Stimulated activated CD4-positive, alpha-beta T cell treated with anti-CD3 and anti-CD28 coated beads, Interleukin-4, amount 100 ng/mL, for 24 hours (primary cell): Measurements from ENCODE around the gene GTF3A.

ENCODE experiments used
- DNase-seq: peaks from one replicate; pipeline ENCODE4 v3.0.0-alpha.2; 2020

The GTF3A gene

DNA sequence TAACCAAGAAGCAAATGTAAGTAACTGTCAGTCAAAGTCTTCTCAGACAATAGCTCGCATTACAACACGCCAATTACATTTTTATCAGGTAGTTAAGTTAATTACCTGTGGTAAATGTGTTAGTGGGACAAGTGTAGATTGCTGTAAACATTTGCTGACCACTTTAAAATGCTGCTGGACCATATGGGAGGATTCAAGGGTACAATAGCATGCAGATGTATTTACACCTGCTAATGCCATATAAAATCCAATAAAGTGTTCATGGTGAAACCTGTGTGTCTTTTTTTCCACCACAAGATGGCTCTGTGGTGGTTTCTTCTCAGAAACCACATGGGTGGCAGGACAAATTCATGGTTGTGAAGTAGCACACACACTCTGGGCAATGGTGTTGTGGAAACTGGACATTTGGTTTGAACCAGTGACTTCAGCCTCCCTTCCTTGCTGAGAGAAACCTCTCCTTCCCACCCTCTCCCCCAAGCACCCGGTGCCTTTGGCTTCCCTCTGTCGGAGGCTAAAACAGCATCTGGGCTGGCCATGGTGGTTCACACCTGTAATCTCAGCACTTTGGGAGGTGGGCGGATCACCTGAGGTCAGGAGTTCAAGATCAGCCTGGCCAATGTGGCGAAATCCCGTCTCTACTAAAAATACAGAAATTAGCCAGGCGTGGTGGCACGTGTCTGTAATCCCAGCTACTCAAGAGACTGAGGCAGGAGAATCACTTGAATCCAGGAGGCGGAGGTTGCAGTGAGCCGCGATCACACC is 18.1 kb upstream of the GTF3A start:
- peak; percentile 37 for DNase-seq

DNA sequence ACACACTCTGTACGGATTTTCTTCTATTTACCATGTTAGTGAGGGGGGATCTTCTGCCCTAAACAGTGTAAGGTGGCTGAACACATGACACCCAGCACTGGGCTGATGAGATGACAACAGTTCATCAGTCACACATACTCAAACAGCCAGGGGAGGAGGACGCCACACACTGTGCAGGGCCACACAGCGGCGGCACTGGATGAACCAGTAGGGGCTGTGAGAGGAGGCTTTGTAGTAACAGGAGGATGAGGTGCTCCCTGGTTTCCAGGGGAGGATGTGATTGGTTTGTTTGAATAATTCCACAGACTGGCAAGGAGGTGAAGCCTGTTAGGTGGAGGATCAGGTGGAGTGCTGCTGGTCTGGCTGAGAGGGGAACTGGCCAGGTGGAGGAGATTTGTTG is 16.3 kb upstream of the GTF3A start:
- no peak for DNase-seq

DNA sequence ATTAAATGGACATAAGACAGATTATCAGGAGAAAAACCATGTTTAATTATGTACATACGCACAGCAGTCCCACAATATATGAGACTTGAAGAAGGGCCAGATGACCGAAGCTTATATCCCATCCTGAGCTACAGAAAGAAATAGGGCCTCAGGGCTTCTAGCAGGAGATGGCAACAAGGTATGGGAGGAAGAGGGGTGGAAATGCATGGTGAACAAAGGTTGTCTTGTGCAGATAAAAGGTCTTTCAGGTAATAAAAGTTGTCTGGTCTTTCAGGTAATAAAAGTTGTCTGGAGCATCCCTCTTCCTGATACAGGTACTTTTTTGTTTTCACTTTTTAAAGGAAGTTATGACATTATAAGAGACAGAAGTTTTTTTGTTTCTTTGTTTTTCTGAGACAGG is 15.4 kb upstream of the GTF3A start:
- DNase-seq, result no peak

DNA sequence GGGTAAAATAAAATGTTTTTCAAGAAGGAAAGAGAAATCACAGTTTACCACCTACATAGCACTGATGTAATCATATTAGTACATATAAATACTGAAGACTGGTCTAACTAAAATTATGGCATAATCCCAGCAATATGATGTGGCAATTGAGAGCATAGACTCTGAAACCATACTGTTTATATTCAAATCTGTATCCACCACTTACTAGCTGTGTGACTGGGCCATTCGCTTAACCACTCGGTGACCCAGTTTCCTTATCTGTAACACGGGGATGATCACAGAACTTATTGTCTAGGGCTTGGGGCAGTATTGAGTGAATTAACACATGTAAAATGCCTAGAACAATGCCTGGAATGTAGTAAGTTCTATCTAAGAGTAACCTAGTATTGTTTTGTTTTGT is 13.1 kb upstream of the GTF3A start:
- no peak for DNase-seq

DNA sequence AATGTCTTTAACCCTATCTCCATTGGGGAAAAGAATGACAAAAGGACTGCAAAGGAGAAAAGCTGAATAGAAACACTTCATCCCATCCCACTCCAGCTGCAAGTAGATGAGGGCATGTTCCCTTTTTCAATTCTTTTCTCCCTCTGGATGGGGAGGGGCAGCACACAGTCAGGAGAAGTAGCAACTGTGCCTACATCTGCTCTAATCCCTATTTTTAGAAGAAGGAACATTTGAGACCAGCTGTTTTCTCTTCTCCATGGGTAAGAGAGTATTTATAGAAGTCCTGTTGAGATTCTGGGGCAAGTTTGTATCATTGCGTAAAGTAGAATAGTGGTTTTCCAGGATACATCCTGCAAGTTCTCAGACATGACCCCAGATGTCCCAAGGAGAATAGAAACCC is 9.3 kb upstream of the GTF3A start:
- no peak for DNase-seq

DNA sequence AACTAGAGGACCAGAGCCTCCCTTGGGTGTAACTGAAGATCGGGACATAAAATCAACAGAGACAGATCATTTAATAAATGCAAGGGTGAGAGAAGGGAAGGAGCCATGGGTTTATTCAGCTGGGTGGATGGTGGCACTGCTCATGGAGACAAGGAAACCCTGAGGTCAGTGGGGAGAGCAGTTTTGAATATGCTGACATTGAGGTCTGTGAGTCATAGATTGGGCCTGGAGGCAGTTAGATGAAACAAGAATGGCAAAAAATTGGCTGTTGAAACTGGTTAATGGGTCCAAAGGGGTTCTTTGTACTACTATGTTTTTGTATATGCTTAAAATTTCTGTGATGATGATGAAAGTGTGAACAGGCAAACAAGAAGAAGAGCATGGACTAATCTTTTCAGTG is 5.1 kb upstream of the GTF3A start:
- no peak for DNase-seq

DNA sequence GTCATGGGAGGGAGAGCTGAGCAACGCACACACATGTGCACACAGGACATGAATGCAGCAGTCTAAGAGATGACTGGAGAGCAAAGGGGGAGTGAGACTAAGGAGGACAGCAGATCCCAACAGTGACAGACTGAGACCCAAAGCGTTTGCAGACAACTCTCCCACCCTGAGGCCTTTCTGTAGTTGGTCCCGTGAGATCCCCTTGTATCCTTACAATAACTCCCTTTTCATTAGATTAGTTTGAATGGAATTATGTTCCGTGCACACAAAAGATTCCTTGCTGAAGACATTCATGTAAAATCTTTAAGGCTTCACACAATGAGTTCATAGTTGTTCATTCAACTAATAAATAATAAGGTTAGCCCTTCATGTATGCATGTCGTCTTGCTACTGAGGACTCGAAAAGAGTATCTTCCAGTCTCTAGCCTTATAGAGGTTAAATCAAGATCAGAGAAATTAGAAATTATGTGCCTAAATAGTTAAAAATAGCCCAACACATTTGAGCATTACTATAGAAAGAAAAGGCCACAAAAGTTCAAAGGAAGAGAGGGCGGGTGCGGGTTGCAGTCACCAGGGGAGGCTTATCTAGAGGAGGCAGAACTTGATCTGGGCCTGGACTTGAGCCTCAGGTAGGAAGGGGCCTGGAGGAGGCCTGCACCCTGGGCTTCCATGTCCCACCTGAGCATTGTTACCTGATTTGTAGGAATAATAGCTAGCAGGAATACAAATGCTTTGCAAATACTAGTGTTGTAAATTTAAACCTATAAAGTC is 3.1 kb upstream of the GTF3A start:
- DNase-seq, result no peak

DNA sequence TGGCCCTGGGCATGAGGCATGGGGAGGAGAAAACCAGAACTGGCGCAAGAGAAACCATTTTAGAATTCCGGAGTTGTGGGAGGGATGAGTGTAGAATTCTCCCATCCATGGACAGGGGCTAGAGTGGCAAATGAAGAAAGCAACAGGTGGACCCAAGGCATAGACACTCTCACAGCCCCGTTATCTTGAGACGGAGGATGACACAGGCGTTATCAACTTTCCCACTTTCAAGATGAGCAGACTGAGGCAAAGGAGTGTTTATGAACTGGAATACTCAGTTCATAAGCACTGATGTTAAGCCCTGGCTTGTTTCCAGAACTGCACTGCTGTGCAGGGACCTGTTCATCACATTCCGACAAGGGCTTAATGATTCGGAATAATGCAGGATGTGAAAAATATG is 1.1 kb upstream of the GTF3A start:
- DNase-seq, result no peak

DNA sequence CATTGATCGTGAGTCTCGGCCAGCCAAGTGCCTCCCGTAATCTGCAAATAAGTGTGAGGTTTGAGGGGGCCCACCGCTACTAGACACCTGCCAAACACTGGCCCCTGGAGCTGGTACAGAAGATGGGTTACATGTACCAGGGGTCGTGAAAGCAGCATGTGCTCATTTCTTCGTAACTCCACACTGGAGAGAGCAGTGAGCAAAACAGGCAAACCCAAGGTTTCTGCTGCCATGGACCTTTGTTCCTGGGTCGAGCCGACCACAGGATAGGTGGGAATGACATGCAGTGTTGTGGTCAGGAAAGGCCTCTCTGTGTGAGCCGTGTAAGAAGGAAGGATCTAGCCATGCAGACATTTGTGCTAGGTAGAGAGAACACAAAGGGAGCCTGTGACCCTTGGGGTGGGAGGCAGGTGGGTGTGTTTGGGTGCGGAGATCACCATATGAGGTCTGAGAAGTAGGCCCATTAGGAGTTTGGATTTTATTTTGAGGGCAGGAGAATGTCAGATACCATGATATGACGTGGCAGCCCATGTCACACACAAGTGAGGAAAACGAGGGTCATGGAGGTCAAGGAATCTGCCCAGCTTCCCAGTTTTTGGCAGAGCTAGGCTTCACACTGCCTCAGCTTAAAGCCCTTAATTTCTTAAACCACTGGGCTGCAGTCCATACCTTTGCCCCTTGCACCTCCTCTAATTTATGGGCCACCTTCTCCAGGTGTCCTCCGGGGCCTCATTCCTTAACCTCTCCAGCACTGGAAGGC is 919 bp downstream of the GTF3A start:
- peak; percentile 22 for DNase-seq

DNA sequence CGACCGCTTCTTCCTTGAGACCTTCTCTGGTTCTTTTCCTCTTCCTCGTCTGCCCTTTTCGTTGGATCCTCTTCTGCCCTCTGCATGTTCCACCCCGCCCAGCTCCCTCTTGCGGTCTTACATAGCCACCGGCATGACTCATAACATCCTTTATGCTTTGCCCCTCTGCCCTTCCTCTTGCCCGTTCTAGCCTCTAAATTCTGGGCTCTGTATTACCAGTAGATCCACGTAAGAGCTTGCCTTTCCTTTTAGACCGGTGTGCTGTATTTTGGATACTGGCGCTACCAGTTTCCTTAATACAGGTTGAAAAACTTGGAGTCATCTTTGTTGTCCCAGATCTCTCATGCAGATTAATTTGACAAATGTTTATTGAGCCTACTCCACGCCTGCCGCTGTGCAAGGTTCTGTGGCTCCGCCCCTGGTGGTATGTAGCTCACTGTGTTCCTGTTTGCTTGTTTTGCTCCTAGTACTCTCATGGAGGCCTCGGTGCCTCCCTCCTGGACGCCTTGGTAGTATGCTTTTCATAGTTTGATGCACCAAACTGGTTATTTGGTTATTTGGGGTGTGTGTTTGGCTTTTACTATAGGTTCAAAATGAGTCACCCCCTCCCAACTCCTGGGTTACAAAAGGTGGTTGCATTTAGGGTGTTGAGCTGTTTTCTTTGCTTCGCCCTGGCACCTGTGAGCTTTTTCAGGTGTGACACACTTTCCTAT is 1.7 kb downstream of the GTF3A start:
- peak; percentile 79 for DNase-seq

DNA sequence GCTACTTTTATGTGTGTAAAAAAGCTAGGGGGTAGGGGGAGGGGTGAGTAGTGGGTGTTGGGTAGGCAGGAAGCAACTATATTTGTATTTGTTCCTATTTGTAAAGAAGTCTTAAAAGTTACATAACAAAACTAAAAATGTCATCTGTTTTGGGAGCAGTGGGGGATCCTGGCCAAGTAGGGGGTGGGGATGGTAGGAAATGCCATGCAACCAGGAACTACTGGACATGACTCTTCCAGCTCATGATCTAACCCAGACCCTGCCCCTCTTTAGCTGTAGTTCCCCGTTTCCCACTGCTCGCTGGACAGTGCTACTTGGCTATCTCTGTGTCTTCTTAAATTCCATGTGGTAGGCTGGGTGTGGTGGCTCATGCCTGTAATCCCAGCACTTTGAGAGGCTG is 3.2 kb downstream of the GTF3A start:
- no peak for DNase-seq

DNA sequence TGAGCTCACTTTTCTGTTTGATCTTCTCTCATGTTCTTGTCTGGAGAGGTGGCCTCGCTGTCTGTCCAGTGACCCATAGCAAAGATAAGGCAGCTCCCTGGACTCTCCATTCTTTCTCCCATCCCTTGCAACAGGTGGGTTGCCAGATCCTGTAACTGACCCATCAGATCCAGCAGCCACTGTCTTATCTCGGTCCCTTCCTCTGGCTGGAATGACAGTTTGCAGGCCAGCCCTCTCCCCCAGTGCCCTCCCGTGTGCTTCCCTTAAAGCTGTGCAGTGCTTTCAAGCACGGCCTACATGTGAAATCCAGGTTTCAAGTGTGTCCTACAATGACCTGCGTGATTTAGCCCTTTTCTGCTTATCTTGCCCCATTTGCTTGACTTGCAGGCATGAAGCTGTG is 3.7 kb downstream of the GTF3A start:
- DNase-seq, result no peak

DNA sequence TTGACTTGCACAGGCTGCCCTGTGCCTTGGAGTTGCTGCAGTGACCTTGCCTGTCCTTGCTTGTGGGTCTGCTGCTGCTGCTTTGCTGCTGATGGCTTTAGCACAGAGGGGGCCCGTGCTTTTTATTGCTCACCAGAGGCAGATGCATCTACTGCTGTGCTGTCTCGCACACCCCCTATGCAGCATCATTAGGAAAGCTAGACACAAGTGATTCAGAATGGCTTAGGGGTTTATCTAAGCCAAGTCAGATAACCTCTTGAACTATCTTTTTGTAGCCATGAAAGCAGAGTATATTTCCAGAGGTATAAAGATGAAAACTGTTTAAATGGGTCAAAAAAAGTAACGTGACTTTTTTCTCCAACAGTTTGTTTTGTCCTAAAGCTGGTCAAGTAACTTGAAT is 7.8 kb downstream of the GTF3A start:
- no peak for DNase-seq

DNA sequence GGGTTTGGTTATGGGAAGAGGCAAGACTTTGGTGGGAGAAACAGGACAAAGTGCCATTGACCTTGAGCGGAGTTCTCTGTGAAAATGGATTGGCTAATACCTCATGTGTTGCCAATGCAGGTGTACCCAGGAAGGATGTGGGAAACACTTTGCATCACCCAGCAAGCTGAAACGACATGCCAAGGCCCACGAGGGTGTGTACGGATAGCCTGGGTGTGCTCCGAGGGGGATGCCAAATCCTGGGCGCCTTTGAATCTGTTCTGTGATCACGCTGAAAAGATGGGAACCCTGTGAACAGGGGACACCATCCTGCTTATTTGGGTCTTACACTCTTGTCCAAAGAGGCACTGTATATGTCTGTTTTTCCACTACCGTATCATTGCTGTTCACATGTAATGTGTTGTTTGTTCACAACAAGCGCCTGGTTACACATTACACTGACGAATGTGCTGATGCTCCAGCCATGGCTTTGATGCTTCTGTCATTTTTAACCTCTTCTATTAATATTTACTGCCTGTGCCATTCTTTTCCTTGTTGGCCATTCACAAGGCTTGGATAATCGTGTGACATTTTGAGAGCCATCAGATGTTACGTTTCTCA is 8.3 kb downstream of the GTF3A start:
- no peak for DNase-seq

DNA sequence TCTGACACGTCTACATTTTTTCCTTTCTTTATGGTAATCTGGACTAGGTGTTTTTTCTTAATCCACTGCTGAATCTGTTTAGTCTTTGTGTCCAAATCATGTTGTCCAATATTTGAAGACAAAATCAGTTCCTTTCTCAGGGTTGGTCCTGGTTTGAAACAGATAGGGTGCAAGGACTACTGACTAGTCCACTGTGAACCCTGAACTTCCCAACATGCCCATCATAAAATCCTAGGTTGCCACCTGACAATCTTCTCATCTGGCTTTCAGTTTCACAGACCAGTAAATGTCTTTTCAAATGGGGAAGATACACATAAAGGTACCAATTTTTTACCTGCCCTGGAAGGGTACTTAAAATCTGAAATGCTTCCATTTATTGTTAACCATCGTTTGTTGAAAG is 12.7 kb downstream of the GTF3A start:
- no peak for DNase-seq

DNA sequence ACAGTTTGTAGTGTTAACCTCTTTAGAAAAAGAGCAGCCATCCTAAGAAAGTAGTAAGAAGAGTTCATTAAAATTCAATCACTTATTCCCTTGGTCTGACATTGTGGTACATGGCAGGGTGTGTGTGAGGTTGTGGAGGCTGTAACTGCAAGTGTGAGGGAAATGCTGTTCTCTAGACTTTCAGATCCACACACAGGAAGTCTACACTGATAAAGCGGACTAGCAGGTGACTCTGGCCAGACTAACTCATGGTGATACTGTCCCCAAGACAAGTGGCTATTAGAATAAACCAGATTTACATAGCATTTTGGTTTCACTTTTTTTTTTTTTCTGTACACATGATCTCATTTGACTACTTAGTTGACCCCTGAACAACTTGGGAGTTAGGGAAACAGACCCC is 16.0 kb downstream of the GTF3A start:
- no peak for DNase-seq

DNA sequence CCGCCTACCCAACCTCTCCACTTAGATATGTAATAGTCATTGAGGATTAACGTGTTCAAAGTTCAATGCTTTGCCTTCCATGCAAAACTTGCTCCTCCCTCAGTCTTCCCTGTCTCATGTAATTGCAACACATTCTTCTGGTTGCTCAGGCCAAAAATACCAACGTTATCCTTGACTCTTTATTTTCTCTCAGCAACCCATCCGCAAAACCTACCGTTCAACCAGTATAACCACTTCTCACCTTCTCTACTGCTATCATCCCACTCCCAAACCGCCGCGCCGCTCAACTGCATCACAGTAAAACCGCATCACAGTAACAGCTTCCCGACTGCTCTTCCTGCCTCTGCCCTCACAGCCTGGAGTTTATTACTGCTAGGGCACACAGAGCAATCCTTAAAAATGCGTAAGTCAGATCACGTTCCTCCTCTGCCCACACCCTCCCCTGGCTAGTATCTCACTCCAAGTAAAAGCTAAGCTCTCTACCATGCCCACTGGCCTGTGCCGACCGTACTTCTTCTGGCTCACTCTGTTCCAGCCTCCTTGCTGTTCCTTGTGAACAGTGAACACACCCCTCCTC is 17.7 kb downstream of the GTF3A start:
- peak; percentile 29 for DNase-seq

DNA sequence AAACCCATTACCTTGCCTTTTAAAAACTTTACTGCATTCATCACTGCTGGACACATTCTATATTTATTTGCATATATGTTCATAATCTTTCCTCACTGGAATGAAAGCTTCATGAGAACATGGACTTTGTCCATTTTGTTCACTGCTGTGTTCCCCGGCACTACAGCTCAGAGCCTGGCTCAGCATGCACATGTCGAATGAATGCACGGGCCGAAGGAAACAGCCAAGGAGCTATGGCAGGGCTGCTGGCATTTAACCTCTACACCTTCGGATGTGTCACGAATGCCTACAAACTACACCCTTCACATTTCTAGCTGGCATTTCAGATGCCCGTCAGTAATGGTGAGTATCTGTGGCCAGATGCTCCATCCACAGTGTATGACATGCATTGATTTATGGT is 18.4 kb downstream of the GTF3A start:
- no peak for DNase-seq

DNA sequence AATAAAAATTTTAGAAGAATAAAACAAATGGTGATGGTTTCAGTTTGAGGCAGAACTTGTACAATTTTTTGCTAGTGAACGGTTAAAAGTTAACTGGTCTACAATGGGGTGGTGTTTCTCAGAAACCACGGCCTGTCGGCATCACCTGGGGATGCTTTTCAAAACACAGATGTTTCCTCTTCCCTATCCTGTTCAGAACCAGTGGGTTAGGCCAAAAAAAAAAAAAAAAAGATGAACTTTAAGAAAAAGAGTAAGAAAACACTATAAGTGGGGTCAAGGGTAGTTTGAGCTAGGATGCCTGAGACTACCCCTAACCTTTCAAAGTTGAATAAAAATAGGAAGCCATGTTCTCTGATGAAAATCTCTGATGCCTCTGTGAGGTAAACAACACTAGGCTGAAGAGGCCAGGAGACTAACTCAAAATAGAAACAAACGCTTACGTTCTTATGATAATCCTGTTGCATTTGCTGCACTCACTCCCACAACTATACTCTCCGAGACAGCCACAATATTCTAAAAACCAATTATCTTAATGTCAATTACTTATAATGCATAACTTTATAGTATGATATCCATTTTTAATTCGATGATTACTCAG is 22.7 kb downstream of the GTF3A start:
- no peak for DNase-seq

DNA sequence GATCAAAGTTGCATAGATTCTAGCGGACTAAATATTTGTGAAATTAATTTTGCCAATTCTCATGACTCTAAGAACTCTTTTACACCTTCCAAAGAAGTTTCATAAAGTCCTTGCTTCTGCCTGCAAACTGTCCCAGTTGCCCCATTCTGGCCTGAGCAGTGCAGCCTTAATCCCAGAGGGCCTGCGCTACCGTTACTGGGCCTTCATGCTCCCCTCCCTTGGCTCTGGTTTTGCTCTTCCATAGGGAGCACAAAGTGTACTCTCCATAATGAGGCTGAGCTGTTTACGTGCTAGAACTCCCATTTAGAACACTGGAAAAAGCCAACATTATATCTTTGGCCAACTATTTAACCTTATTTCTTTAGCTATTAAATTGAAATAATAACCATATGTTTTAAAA is 23.9 kb downstream of the GTF3A start:
- no peak for DNase-seq

DNA sequence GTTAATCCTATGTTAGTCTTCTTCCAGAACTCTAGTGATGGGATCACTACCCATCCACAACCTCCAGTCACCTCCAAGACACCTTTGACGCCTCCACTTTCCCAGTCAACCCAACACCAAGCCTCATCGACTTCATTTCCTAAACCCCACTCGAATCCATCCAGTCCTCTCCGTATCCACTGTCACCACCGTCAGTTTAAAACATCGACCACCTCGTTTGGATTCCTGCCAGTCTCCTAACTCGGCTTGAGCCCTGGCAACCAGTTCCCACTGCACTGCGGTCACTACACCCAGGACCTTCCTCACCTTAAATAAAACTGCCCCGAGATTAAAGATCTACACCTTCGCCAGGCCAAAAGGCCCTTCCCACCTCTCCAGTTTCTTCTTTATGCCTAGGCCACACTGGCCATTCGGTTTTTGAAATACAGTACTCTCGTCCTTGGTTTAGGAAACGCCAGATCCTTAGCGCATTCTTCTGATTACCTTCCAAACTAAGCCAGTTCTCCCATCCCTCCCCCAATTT is 24.7 kb downstream of the GTF3A start:
- DNase-seq, result no peak
